GM10266 (cell line): ENCODE measurements around the gene TRIO.

Source experiments
- DNase-seq: peaks from one replicate; pipeline ENCODE4 v3.0.0; 2012; ENCODE audit errors: extremely low spot score
- CTCF ChIP-seq: IDR thresholded peaks from 2 replicates; pipeline ENCODE4 v1.5.1; 2012; ENCODE audit warnings: mild to moderate bottlenecking, low read depth; ENCODE audit not compliant: control insufficient read depth, insufficient read depth; ENCODE audit errors: missing control alignments

The TRIO gene

GRCh38 chr5:14464096-14464495, 321.0 kb downstream of the TRIO start:
- no peak for DNase-seq
- no peak for TF ChIP-seq CTCF

GRCh38 chr5:14464671-14465070, 321.5 kb downstream of the TRIO start:
- no peak for TF ChIP-seq CTCF

GRCh38 chr5:14465116-14465515, 322.0 kb downstream of the TRIO start:
- DNase-seq: no peak

More at GRCh38 chr5:14464671-14465070, 321.5 kb downstream of the TRIO start:
- DNase-seq: no peak

GRCh38 chr5:14465776-14466175, 322.6 kb downstream of the TRIO start:
- DNase-seq: no peak
- TF ChIP-seq CTCF: no peak

More at GRCh38 chr5:14465116-14465515, 322.0 kb downstream of the TRIO start:
- TF ChIP-seq CTCF: no peak

- DNase-seq: no peak
- no peak for TF ChIP-seq CTCF
Measured at GRCh38 chr5:14467251-14467650, 324.1 kb downstream of the TRIO start.

- no peak for TF ChIP-seq CTCF
- no peak for DNase-seq
Measured at GRCh38 chr5:14467886-14468285, 324.7 kb downstream of the TRIO start.

GRCh38 chr5:14469551-14470377, 326.6 kb downstream of the TRIO start:
- no peak for TF ChIP-seq CTCF
- no peak for DNase-seq
